Endodermal cell (in vitro differentiated cells): ENCODE data around the gene PIK3CA. TPM values are rescaled to one million over a fixed set of nuclear protein-coding genes. Genes with fewer than 3 reads are reported as not detected.
"Not testable (repeated sequence)": the region's sequence is repeated elsewhere in the genome, so short reads cannot be mapped to it uniquely, and the experiment has no call there.

Experiments
- DNase-seq: peaks from one replicate; pipeline ENCODE4 v3.0.0-alpha.2; 2017
- H3K27ac ChIP-seq: 2 replicates; pipeline ENCODE4 v1.5.1; 2013; ENCODE audit warnings: mild to moderate bottlenecking, low read depth, low read length, moderate library complexity
- H3K27me3 ChIP-seq: 2 replicates; pipeline ENCODE4 v1.6.1; 2013; ENCODE audit warnings: mild to moderate bottlenecking, low read length, moderate library complexity; ENCODE audit not compliant: insufficient read depth, control insufficient read depth, poor library complexity, severe bottlenecking
- H3K36me3 ChIP-seq: 2 replicates; pipeline ENCODE4 v1.7.0; 2013; ENCODE audit warnings: mild to moderate bottlenecking, low read length, moderate library complexity; ENCODE audit not compliant: control insufficient read depth, insufficient read depth
- H3K4me1 ChIP-seq: one replicate; pipeline ENCODE4 v1.7.0; 2013; ENCODE audit warnings: low read length; ENCODE audit not compliant: control insufficient read depth, insufficient read depth
- H3K4me3 ChIP-seq: 2 replicates; pipeline ENCODE4 v1.5.1; 2013; ENCODE audit warnings: mild to moderate bottlenecking, low read length, moderate library complexity
- H3K9ac ChIP-seq: 2 replicates; pipeline ENCODE4 v1.6.1; 2013; ENCODE audit warnings: mild to moderate bottlenecking, low read length, moderate library complexity; ENCODE audit not compliant: poor library complexity, severe bottlenecking; ENCODE audit errors: extremely low read depth
- H3K9me3 ChIP-seq: 2 replicates; pipeline ENCODE4 v1.6.1; 2013; ENCODE audit warnings: mild to moderate bottlenecking, low read length, moderate library complexity; ENCODE audit not compliant: control insufficient read depth
- H3K27ac Mint-ChIP-seq: 2 replicates; pipeline ENCODE4 v1.8.0; 2020; ENCODE audit warnings: mixed read lengths
- H3K27me3 Mint-ChIP-seq: 2 replicates; pipeline ENCODE4 v1.8.0; 2021; ENCODE audit warnings: mild to moderate bottlenecking, mixed read lengths; ENCODE audit not compliant: insufficient read depth
- H3K36me3 Mint-ChIP-seq: 2 replicates; pipeline ENCODE4 v1.8.0; 2020; ENCODE audit warnings: low read depth, mixed read lengths
- H3K4me1 Mint-ChIP-seq: 2 replicates; pipeline ENCODE4 v1.8.0; 2020; ENCODE audit warnings: mixed read lengths
- H3K4me3 Mint-ChIP-seq: 2 replicates; pipeline ENCODE4 v1.8.0; 2020; ENCODE audit warnings: mild to moderate bottlenecking, moderate library complexity, mixed read lengths
- H3K9me3 Mint-ChIP-seq: 2 replicates; pipeline ENCODE4 v1.8.0; 2020; ENCODE audit warnings: mild to moderate bottlenecking, mixed read lengths
- CTCF ChIP-seq: fragments of 200-600 bp; sonication (generic); conservative IDR thresholded peaks from 2 replicates; pipeline ENCODE4 v1.5.0; 2021; ENCODE audit warnings: antibody characterized with exemption, mild to moderate bottlenecking
- WGBS, 2 experiments: methylation state at CpG; one replicate each; pipeline versions ENCODE4 v1.1.5 to v1.1.7; 2013; ENCODE audit warnings: missing lambda C conversion rate in 2 of 2, mixed read lengths in 1 of 2; ENCODE audit not compliant: insufficient coverage in 1 of 2, insufficient read length in 1 of 2; 5-methylcytosine and 5-hydroxymethylcytosine counted together
- total RNA-seq, 2 donors: library from RNA; stranded (reverse); fragmentation: NEBNext Ultra II Directional in 1 of 2; extraction: Animal tissue kit (Norgen Biotek cat#: 25700) in 1 of 2; gene quantifications; 2 replicates in 1 of 2; 3 replicates in 1 of 2; pipeline ENCODE4 v1.2.1, GENCODE V29; 2021

PIK3CA gene
- total RNA-seq, 2 donors from 2014 or later, result 21.1 to 22.2 TPM

- Histone ChIP-seq H3K4me1 (no peaks in the 10 kb centered on the region), H3K36me3 (no peaks in the 10 kb centered on the region), H3K9me3 (no peaks in the 10 kb centered on the region), H3K9ac (no peak overlapping the region), H3K27me3 (no peaks in the 10 kb centered on the region), H3K4me3 (no peak overlapping the region), H3K27ac (no peak overlapping the region)
- Mint-ChIP-seq H3K4me1 (peaks cover 6% of the 10 kb centered on the region), H3K27me3 (no peaks in the 10 kb centered on the region), H3K9me3 (no peaks in the 10 kb centered on the region), H3K27ac (no peak overlapping the region), H3K4me3 (no peak overlapping the region), H3K36me3 (no peaks in the 10 kb centered on the region)
- TF ChIP-seq CTCF, result no peak
- no peak for DNase-seq
- WGBS, 2 experiments, result 92 to 100% methylated on average over 4 of the region's 4 CpGs
Measured at GRCh38 chr3:179269152-179269707, 121.1 kb downstream of the PIK3CA start.

GRCh38 chr3:179272385-179272784 is 124.2 kb downstream of the PIK3CA start:
- Histone ChIP-seq H3K4me1 (no peaks in the 10 kb centered on the region), H3K36me3 (no peaks in the 10 kb centered on the region), H3K9me3 (no peaks in the 10 kb centered on the region), H3K27me3 (no peaks in the 10 kb centered on the region), H3K9ac (no peak overlapping the region), H3K27ac (no peak overlapping the region), H3K4me3 (no peak overlapping the region)
- Mint-ChIP-seq H3K4me1 (peaks cover 6% of the 10 kb centered on the region), H3K27me3 (no peaks in the 10 kb centered on the region), H3K27ac (no peak overlapping the region), H3K36me3 (no peaks in the 10 kb centered on the region), H3K9me3 (no peaks in the 10 kb centered on the region), H3K4me3 (no peak overlapping the region)
- DNase-seq, result no peak
- peak; percentile 28 for TF ChIP-seq CTCF
- 95 to 100% methylated on average over 1 to 3 of the region's 3 CpGs for whole genome bisulfite sequencing, 2 experiments

GRCh38 chr3:179274434-179274833 is 126.3 kb downstream of the PIK3CA start:
- H3K4me1 ChIP-seq, H3K27me3 ChIP-seq, H3K9ac ChIP-seq, DNase-seq, H3K9me3 Mint-ChIP-seq, H3K27ac Mint-ChIP-seq, H3K4me3 Mint-ChIP-seq, H3K36me3 ChIP-seq, H3K36me3 Mint-ChIP-seq, H3K4me1 Mint-ChIP-seq, H3K27ac ChIP-seq, H3K4me3 ChIP-seq, H3K9me3 ChIP-seq, H3K27me3 Mint-ChIP-seq: not testable (repeated sequence)
- 100% methylated on average over 2 of the region's 2 CpGs; no CpG with 5 or more reads in 1 of the 2 experiments for WGBS, 2 experiments

- TF ChIP-seq CTCF, result no peak
- Histone ChIP-seq H3K4me3 (no peak overlapping the region), H3K4me1 (no peaks in the 10 kb centered on the region), H3K9ac (no peak overlapping the region), H3K9me3 (no peaks in the 10 kb centered on the region), H3K27me3 (no peaks in the 10 kb centered on the region), H3K36me3 (no peaks in the 10 kb centered on the region), H3K27ac (no peak overlapping the region)
- Mint-ChIP-seq H3K4me3 (no peak overlapping the region), H3K9me3 (no peaks in the 10 kb centered on the region), H3K27ac (no peak overlapping the region), H3K4me1 (no peaks in the 10 kb centered on the region), H3K36me3 (no peaks in the 10 kb centered on the region), H3K27me3 (no peaks in the 10 kb centered on the region)
- WGBS, 2 experiments, result 33 to 70% methylated on average over 1 to 3 of the region's 3 CpGs
- DNase-seq, result no peak
Measured at GRCh38 chr3:179276001-179276400, 127.8 kb downstream of the PIK3CA start.
